NCI-H2227 (cell line): Measurements from ENCODE around the gene GIGYF2.
"Not testable (repeated sequence)": the region's sequence is repeated elsewhere in the genome, so short reads cannot be mapped to it uniquely, and the experiment has no call there.

Experiments
- DNase-seq: peaks from one replicate; lab custom pipeline; 2025; ENCODE audit not compliant: unreplicated experiment; lab: John Stamatoyannopoulos, UW

GIGYF2 gene

GRCh38 chr2:232907718-232908085, 210.6 kb downstream of the GIGYF2 start:
- not testable (repeated sequence) for DNase-seq

GRCh38 chr2:232908695-232909094, 211.6 kb downstream of the GIGYF2 start:
- DNase-seq = no peak
